Measurements from ENCODE around the gene SNX3. TPM values are rescaled to one million over a fixed set of nuclear protein-coding genes. Genes with fewer than 3 reads are reported as not detected.

Gene SNX3
- total RNA-seq, 1 donor from 2014 or later, result 178 TPM

DNA sequence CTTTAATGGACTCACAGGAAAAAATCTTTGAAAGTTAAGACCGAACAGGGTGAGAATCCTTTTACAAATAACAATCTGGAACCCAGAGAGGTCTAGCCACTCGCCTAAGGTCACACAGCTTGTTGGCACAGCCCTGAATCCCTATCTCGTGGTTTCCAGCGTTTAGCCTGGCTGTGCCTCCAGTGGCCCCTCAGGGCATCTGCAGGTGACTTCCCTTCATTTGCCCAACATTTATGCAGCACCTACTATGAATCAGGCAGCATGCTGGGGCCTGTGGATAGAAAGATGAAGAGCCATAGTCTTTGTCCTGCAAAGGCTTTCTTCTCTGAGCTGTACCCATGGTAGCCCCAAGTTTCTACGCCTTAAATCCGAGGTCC, 97.6 kb downstream of the SNX3 start:
- peaks cover 41% of the 10 kb centered on the region for H3K4me1 Mint-ChIP-seq (ENCODE audit: low read depth)
- no peaks in the 10 kb centered on the region for H3K36me3 Mint-ChIP-seq (ENCODE audit: low read depth)
- TF ChIP-seq, protein P1, sequence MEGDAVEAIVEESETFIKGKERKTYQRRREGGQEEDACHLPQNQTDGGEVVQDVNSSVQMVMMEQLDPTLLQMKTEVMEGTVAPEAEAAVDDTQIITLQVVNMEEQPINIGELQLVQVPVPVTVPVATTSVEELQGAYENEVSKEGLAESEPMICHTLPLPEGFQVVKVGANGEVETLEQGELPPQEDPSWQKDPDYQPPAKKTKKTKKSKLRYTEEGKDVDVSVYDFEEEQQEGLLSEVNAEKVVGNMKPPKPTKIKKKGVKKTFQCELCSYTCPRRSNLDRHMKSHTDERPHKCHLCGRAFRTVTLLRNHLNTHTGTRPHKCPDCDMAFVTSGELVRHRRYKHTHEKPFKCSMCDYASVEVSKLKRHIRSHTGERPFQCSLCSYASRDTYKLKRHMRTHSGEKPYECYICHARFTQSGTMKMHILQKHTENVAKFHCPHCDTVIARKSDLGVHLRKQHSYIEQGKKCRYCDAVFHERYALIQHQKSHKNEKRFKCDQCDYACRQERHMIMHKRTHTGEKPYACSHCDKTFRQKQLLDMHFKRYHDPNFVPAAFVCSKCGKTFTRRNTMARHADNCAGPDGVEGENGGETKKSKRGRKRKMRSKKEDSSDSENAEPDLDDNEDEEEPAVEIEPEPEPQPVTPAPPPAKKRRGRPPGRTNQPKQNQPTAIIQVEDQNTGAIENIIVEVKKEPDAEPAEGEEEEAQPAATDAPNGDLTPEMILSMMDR (IDR thresholded peaks at IDR 0.05), result no peak
- no peaks in the 10 kb centered on the region for H3K9me3 Mint-ChIP-seq (ENCODE audit: low read depth)
- H3K4me3 Mint-ChIP-seq (ENCODE audit: unreplicated experiment), result no peak overlapping the region
- peaks cover 94% of the 10 kb centered on the region for H3K27me3 Mint-ChIP-seq (ENCODE audit: low read depth)
- H3K27ac Mint-ChIP-seq (ENCODE audit: unreplicated experiment), result no peak overlapping the region
- DNase-seq (ENCODE audit: low spot score), result no peak

DNA sequence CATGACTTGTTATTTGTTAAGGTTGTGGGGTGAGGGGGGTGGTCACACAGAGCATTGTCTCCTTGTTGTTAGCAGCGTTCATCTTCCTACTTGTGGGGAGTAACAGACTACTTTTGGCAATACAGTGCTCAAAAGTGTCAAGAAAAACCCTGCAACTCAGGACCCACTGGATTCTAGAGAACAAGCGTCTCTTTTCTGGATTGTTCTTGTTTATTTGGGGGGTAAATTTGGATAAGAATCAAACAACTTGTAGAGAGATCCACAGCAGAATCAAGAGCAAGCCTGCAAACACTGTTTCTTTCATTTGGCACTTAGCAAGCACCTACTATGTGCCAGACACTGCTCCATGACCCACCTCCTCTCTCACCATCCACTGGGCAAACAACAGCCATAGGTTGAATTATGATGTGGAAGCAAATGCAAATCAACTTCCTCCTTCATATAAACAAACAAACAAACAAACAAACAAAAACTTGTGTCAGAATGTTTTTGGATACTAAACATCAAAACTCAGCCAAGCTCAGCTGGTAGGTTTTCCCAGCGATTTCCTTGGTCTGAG, 99.0 kb downstream of the SNX3 start:
- H3K9me3 Mint-ChIP-seq (ENCODE audit: low read depth), result no peaks in the 10 kb centered on the region
- TF ChIP-seq, protein P1 (IDR thresholded peaks at IDR 0.05), result no peak
- H3K4me3 Mint-ChIP-seq (ENCODE audit: unreplicated experiment), result no peak overlapping the region
- peaks cover 89% of the 10 kb centered on the region for H3K27me3 Mint-ChIP-seq (ENCODE audit: low read depth)
- no peak for DNase-seq (ENCODE audit: low spot score)
- peaks cover 38% of the 10 kb centered on the region for H3K4me1 Mint-ChIP-seq (ENCODE audit: low read depth)
- no peak overlapping the region for H3K27ac Mint-ChIP-seq (ENCODE audit: unreplicated experiment)
- peaks cover 1% of the 10 kb centered on the region for H3K36me3 Mint-ChIP-seq (ENCODE audit: low read depth)

Other genes with a start within 250 kb of the SNX3 start
- gene OSTM1, start 186.3 kb downstream of the SNX3 start, total RNA-seq, result 76.8 to 90.4 TPM (median 89.0 TPM) in 3 replicates
- not detected in 3 replicates for gene NR2E1, start 95.0 kb downstream of the SNX3 start, total RNA-seq
- gene AFG1L, start 34.0 kb upstream of the SNX3 start, total RNA-seq, result 5.9 to 9.0 TPM (median 8.1 TPM) in 3 replicates

Data from chondrocyte (in vitro differentiated cells).